GM12872 (cell line): ENCODE results near the gene PNMA6E.
A peak's percentile ranks its signal among the peaks of the same experiment; 100 is the strongest.

Source experiments
- CTCF ChIP-seq: IDR thresholded peaks from 3 replicates; pipeline ENCODE4 v1.5.1; 2011; ENCODE audit warnings: low read depth, mild to moderate bottlenecking, low read length, moderate library complexity; ENCODE audit not compliant: insufficient read depth

Gene PNMA6E

GRCh38 chrX:153442463-153442862 is 41.3 kb upstream of the PNMA6E start:
- no peak for TF ChIP-seq CTCF

- TF ChIP-seq CTCF, result no peak
Measured at GRCh38 chrX:153441981-153442380, 40.8 kb upstream of the PNMA6E start.

DNA sequence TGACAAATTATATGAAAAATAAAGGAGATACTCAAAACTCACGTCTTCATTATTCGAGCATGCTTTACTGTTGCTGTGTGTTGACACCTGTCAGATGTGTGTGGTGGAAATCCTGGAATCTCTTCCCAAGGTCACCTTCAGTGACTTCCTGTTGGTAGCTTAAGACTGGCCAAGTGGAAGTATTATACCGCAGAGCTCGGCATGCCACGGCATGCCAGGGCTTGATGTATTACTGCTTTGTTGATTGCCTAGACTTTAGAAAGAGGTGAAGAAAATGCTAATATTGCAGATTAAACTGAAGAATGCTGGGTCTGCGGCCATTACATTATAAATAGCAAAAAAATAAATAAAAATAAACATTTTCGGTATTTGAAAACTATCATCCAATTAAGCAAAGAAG is 40.1 kb upstream of the PNMA6E start:
- TF ChIP-seq CTCF, result no peak

- TF ChIP-seq CTCF, result no peak
Measured at GRCh38 chrX:153440556-153441135, 39.5 kb upstream of the PNMA6E start.

GRCh38 chrX:153439977-153440376 is 38.8 kb upstream of the PNMA6E start:
- no peak for TF ChIP-seq CTCF

DNA sequence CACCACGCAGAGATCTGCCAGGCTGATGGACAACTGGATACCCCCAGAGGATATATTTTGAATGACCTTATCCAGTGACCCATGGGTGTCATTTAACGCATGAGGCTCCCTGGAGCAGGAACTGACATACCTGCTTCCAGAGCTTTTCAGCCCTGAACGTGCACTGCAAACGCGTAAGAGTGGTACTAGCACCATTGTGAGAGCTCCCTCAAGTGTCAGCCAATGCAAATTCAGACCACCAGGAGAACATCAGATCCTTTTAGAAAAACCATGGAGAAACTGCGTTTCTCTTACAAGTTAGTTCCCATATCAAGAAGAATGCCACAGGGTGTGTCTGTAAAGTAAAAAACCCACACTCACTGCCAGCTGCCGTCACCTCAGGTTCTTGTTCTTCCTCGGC is 37.4 kb upstream of the PNMA6E start:
- TF ChIP-seq CTCF, result 0 out of 3 replicates have a peak, but pooled peaks have one; percentile 19

DNA sequence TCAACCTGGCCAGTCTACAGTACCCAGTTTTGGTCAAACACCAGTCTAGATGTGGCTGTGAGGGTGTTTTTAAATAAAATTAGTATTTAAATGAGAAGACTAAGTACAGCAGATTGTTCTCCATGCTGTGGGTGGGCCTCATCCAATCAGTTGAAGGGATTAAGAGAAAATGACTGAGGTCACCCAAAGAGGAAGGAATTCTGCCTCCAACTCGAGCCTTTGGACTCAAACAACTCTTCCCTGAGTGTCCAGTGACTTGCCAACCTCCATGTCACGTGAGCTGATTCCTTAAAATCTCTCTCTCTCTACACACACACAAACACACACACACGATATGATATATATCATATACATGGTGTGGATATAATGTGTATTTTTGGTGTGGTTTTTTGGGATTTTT is 34.7 kb upstream of the PNMA6E start:
- no peak for TF ChIP-seq CTCF

GRCh38 chrX:153434801-153435200 is 33.7 kb upstream of the PNMA6E start:
- TF ChIP-seq CTCF, result no peak
